GM23338 (cell line): Measurements from ENCODE around the gene HCRTR1. TPM values are rescaled to one million over a fixed set of nuclear protein-coding genes. Genes with fewer than 3 reads are reported as not detected.

Experiments used
- ATAC-seq: fragments of 200-7000 bp; cut with Tn5 transposase; 3 replicates; pipeline ENCODE4 v1.9.1; 2020
- DNase-seq: peaks from one replicate; pipeline ENCODE4 v3.0.0-alpha.2; 2015; ENCODE audit warnings: low spot score
- H2AFZ ChIP-seq: fragments of 200-600 bp; sonication (generic); 2 replicates; pipeline ENCODE4 v1.8.0; 2016; ENCODE audit warnings: antibody characterized with exemption, mild to moderate bottlenecking, moderate library complexity
- H3F3A ChIP-seq: fragments of 200-600 bp; sonication (generic); replicated peaks from 2 replicates; pipeline ENCODE4 v1.8.0; 2017; ENCODE audit warnings: antibody characterized with exemption, mixed run types, low read depth
- H3K27ac ChIP-seq: fragments of 200-600 bp; sonication (generic); 2 replicates; pipeline ENCODE4 v1.6.1; 2016; ENCODE audit warnings: low read depth
- H3K27me3 ChIP-seq: fragments of 200-600 bp; sonication (generic); 2 replicates; pipeline ENCODE4 v1.8.0; 2016; ENCODE audit warnings: mild to moderate bottlenecking, mixed run types, moderate library complexity; ENCODE audit not compliant: insufficient read depth
- H3K36me3 ChIP-seq: fragments of 200-600 bp; sonication (generic); 2 replicates; pipeline ENCODE4 v1.8.0; 2016; ENCODE audit warnings: mild to moderate bottlenecking; ENCODE audit not compliant: insufficient read depth
- H3K4me1 ChIP-seq: fragments of 200-600 bp; sonication (generic); 2 replicates; pipeline ENCODE4 v1.8.0; 2016; ENCODE audit warnings: mild to moderate bottlenecking, moderate library complexity; ENCODE audit not compliant: insufficient read depth
- H3K4me2 ChIP-seq: fragments of 200-600 bp; sonication (generic); 2 replicates; pipeline ENCODE4 v1.7.1; 2017; ENCODE audit warnings: mixed run types
- H3K4me3 ChIP-seq: fragments of 200-600 bp; sonication (generic); 2 replicates; pipeline ENCODE4 v1.6.1; 2016; ENCODE audit warnings: mixed run types
- H3K79me2 ChIP-seq: fragments of 200-600 bp; sonication (generic); replicated peaks from 2 replicates; pipeline ENCODE4 v1.8.0; 2017; ENCODE audit warnings: mild to moderate bottlenecking; ENCODE audit not compliant: insufficient read depth
- H3K9me2 ChIP-seq: fragments of 200-600 bp; sonication (generic); 2 replicates; pipeline ENCODE4 v1.8.0; 2017; ENCODE audit not compliant: insufficient read depth
- H4K20me1 ChIP-seq: fragments of 200-600 bp; sonication (generic); replicated peaks from 2 replicates; pipeline ENCODE4 v1.8.0; 2017; ENCODE audit warnings: mild to moderate bottlenecking; ENCODE audit not compliant: insufficient read depth
- H3K27ac Mint-ChIP-seq: 2 replicates; pipeline ENCODE4 v1.8.0; 2020; ENCODE audit warnings: inconsistent platforms, mild to moderate bottlenecking, moderate library complexity, mixed read lengths
- H3K27me3 Mint-ChIP-seq: 3 replicates; pipeline ENCODE4 v1.8.0; 2022; ENCODE audit warnings: low read depth, mild to moderate bottlenecking, moderate library complexity, mixed read lengths, inconsistent platforms; ENCODE audit not compliant: insufficient read depth, poor library complexity
- H3K36me3 Mint-ChIP-seq: 3 replicates; pipeline ENCODE4 v1.8.0; 2021; ENCODE audit warnings: low read depth, mild to moderate bottlenecking, inconsistent platforms, moderate library complexity, mixed read lengths
- H3K4me1 Mint-ChIP-seq: 3 replicates; pipeline ENCODE4 v1.8.0; 2020; ENCODE audit warnings: mild to moderate bottlenecking, inconsistent platforms, mixed read lengths
- H3K4me3 Mint-ChIP-seq: 3 replicates; pipeline ENCODE4 v1.8.0; 2021; ENCODE audit warnings: moderate library complexity, mild to moderate bottlenecking, inconsistent platforms, mixed read lengths
- H3K9me3 Mint-ChIP-seq: 3 replicates; pipeline ENCODE4 v1.8.0; 2020; ENCODE audit warnings: moderate library complexity, mild to moderate bottlenecking, inconsistent platforms, mixed read lengths
- CREB1 ChIP-seq: fragments of 250-450 bp; sonication (Bioruptor Pico); IDR thresholded peaks from 2 replicates; pipeline ENCODE4 v1.5.0; 2020; ENCODE audit warnings: low read depth, mild to moderate bottlenecking, moderate library complexity
- EZH2 ChIP-seq: fragments of 200-600 bp; sonication (generic); IDR thresholded peaks from one replicate; pipeline ENCODE4 v1.8.0; 2017; ENCODE audit warnings: antibody characterized with exemption, mild to moderate bottlenecking, low read depth; ENCODE audit not compliant: unreplicated experiment
- JUNB ChIP-seq: IDR thresholded peaks from one replicate; pipeline ENCODE4 v1.6.1; 2016; ENCODE audit warnings: antibody characterized with exemption; ENCODE audit not compliant: unreplicated experiment
- STAT1 ChIP-seq: IDR thresholded peaks from one replicate; pipeline ENCODE4 v1.6.1; 2016; ENCODE audit warnings: antibody characterized with exemption; ENCODE audit not compliant: unreplicated experiment
- ZNF331 ChIP-seq: fragments of 250-450 bp; sonication (Bioruptor Pico); IDR thresholded peaks from 2 replicates; pipeline ENCODE4 v1.5.0; 2020; ENCODE audit warnings: low read depth, mild to moderate bottlenecking, moderate library complexity
- polyA plus RNA-seq: library from polyadenylated mRNA; unstranded; fragments of >200 nt; fragmentation: Nextera tagmentation; extraction: Ambion mirVana; gene quantifications from 2 replicates; pipeline ENCODE4 v1.2.1, GENCODE V29; 2016
- total RNA-seq: library from RNA; depleted of rRNA; stranded (reverse); fragments of >200 nt; shearing (Covaris generic); gene quantifications from 2 replicates; pipeline ENCODE4 v1.2.3, GENCODE V29; 2014; rRNA removed

HCRTR1 gene
- total and polyA plus RNA-seq, 2 experiments from 2014 or later, result 0.15 to 1.0 TPM

DNA sequence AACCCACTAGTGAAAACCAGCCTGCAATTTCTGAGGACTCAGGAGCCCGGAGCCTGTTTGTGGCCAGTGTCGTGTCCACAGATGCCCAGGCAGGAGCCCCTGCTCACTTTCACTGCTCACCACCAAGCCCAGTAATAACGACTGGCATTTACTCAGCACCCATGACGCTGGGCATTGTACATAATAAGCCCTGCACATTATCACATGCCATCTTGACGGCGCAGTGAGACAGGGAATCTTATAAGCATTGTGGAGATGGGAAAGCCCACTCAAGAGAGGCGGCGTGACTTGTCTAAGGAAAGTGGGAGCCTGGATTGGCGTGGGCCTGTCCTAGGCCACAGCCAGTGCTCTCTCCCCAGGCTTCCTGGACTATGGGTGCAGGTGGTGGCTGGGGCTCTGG lies 55.9 kb downstream of the HCRTR1 start:
- Mint-ChIP-seq H3K9me3 (no peaks in the 10 kb centered on the region), H3K27ac (no peak overlapping the region), H3K4me3 (no peak overlapping the region), H3K36me3 (no peaks in the 10 kb centered on the region), H3K27me3 (peaks cover 12% of the 10 kb centered on the region), H3K4me1 (peaks cover 26% of the 10 kb centered on the region)
- H2AFZ ChIP-seq, result no peak overlapping the region
- H3K27me3 ChIP-seq, result no peaks in the 10 kb centered on the region
- no peak for TF ChIP-seq STAT1
- H3K4me2 ChIP-seq, result no peak overlapping the region
- DNase-seq, result no peak
- no peaks in the 10 kb centered on the region for H4K20me1 ChIP-seq
- H3K36me3 ChIP-seq, result no peaks in the 10 kb centered on the region
- no peaks in the 10 kb centered on the region for H3K79me2 ChIP-seq
- H3K27ac ChIP-seq, result no peak overlapping the region
- H3F3A ChIP-seq, result no peaks in the 10 kb centered on the region
- no peaks in the 10 kb centered on the region for H3K9me2 ChIP-seq
- H3K4me1 ChIP-seq, result peaks cover 14% of the 10 kb centered on the region
- no peak overlapping the region for H3K4me3 ChIP-seq
- ATAC-seq, result no peak

DNA sequence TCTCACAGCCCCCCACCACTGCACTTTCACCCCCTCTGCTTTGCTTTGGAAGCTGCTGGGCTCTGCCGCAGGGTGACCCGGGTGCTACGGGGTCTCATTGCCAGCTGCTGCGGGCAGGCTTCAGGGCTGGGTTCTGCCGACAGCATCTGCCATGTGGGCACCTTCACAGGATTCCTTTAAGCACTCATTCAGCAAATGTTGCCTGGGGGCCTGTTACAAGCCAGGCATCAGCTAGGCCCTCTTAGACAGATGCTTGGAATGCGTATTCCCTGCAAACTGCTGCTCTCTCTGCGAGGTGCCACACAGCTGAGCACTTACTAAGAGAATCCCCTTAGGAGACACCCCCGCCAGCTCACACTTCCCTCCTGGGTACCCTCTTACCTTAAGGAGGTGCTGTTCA lies 57.1 kb downstream of the HCRTR1 start:
- Histone ChIP-seq H3K4me1 (peaks cover 14% of the 10 kb centered on the region), H3K4me2 (no peak overlapping the region), H3K79me2 (no peaks in the 10 kb centered on the region), H3K27ac (no peak overlapping the region), H3F3A (no peaks in the 10 kb centered on the region), H3K9me2 (no peaks in the 10 kb centered on the region), H3K27me3 (no peaks in the 10 kb centered on the region), H3K4me3 (no peak overlapping the region), H4K20me1 (no peaks in the 10 kb centered on the region), H3K36me3 (no peaks in the 10 kb centered on the region), H2AFZ (no peak overlapping the region)
- Mint-ChIP-seq H3K4me3 (no peak overlapping the region), H3K36me3 (no peaks in the 10 kb centered on the region; the same call in 2 of the 3 replicates), H3K9me3 (no peaks in the 10 kb centered on the region), H3K27me3 (peaks cover 7% of the 10 kb centered on the region), H3K27ac (0 out of 2 replicates have a peak overlapping the region, but pooled peaks have one; percentile 31), H3K4me1 (peaks cover 22% of the 10 kb centered on the region)
- TF ChIP-seq CREB1, result no peak
- ATAC-seq (no peak; the same call in 2 of the 3 replicates), DNase-seq (no peak)

DNA sequence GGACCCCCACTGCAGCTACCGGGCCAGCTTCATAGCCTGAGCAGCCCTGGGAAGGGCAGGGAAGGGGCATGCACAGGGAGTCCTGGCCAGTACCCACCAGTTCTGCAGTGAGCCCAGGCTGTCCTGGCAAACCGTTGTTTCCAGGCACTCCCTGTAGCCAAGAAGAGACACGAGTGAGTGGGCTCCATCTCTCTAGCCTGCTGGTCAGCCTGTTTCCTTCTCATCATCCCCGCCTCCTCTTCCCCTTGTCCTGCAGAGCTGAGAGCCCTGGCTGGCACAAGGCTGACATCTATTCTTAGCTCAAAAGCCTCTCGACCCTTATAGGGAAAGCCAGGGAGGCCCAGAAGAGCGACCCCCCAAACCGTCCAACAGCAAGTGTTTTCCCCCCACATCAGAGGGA lies 57.7 kb downstream of the HCRTR1 start:
- Histone ChIP-seq H3K36me3 (no peaks in the 10 kb centered on the region), H3K9me2 (no peaks in the 10 kb centered on the region), H3K4me1 (peaks cover 11% of the 10 kb centered on the region), H3K27ac (no peak overlapping the region), H3F3A (no peaks in the 10 kb centered on the region), H3K4me3 (no peak overlapping the region), H3K27me3 (no peaks in the 10 kb centered on the region), H2AFZ (no peak overlapping the region), H3K4me2 (no peak overlapping the region), H3K79me2 (no peaks in the 10 kb centered on the region), H4K20me1 (no peaks in the 10 kb centered on the region)
- Mint-ChIP-seq H3K27ac (no peak overlapping the region), H3K4me1 (peaks cover 19% of the 10 kb centered on the region), H3K36me3 (no peaks in the 10 kb centered on the region; the same call in 2 of the 3 replicates), H3K4me3 (no peak overlapping the region), H3K9me3 (no peaks in the 10 kb centered on the region), H3K27me3 (peaks cover 6% of the 10 kb centered on the region)
- ATAC-seq (no peak), DNase-seq (no peak)
- TF ChIP-seq CREB1 (no peak), ZNF331 (CRISPR knock-in tag) (no peak)

DNA sequence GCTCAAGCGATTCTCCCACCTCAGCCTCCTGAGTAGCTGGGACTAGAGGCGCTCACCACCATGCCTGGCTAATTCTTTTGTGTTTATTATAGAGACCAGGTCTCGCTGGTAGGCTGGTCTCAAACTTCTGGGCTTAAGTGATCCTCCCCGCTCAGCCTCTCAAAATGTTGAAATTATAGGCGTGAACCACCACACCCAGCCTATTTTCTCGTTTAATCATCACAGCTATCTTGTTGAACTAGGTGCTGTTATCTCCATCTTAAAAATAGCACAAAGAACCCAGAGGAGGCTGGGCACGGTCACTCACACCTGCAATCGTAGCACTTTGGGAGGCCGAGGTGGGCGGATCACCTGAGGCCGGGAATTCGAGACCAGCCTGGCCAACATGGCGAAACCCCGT lies 58.3 kb downstream of the HCRTR1 start:
- no peaks in the 10 kb centered on the region for H3K36me3 ChIP-seq
- H3K4me3 ChIP-seq, result no peak overlapping the region
- 0 out of 2 replicates have a peak, but pooled peaks cover 5% of the 10 kb centered on the region for H3K4me1 ChIP-seq
- no peaks in the 10 kb centered on the region for H3K79me2 ChIP-seq
- TF ChIP-seq JUNB (no peak), EZH2 (no peak)
- Mint-ChIP-seq H3K4me1 (peaks cover 17% of the 10 kb centered on the region), H3K4me3 (no peak overlapping the region), H3K27ac (no peak overlapping the region), H3K36me3 (no peaks in the 10 kb centered on the region; the same call in 2 of the 3 replicates), H3K27me3 (peaks cover under 1% of the 10 kb centered on the region), H3K9me3 (no peaks in the 10 kb centered on the region)
- H4K20me1 ChIP-seq, result no peaks in the 10 kb centered on the region
- H3K27ac ChIP-seq, result no peak overlapping the region
- no peaks in the 10 kb centered on the region for H3F3A ChIP-seq
- H3K9me2 ChIP-seq, result no peaks in the 10 kb centered on the region
- DNase-seq (no peak), ATAC-seq (no peak)
- H2AFZ ChIP-seq, result no peak overlapping the region
- H3K27me3 ChIP-seq, result no peaks in the 10 kb centered on the region
- no peak overlapping the region for H3K4me2 ChIP-seq

Other genes starting within 250 kb of the HCRTR1 start
- 19.3 and 27.9 TPM in 2 replicates for gene FABP3, start 244.6 kb upstream of the HCRTR1 start, total RNA-seq
- gene FABP3, start 244.6 kb upstream of the HCRTR1 start, polyA plus RNA-seq, result 50.0 and 50.2 TPM in 2 replicates
- gene SERINC2, start 204.5 kb upstream of the HCRTR1 start, total RNA-seq, result 18.8 and 20.5 TPM in 2 replicates
- gene SERINC2, start 204.5 kb upstream of the HCRTR1 start, polyA plus RNA-seq, result 22.5 and 23.3 TPM in 2 replicates
- 15.8 and 20.4 TPM in 2 replicates for gene TINAGL1, start 41.2 kb upstream of the HCRTR1 start, total RNA-seq
- 6.2 and 6.8 TPM in 2 replicates for gene TINAGL1, start 41.2 kb upstream of the HCRTR1 start, polyA plus RNA-seq
- gene PEF1, start 27.2 kb downstream of the HCRTR1 start, total RNA-seq, result 60.5 and 68.5 TPM in 2 replicates
- 22.0 and 22.3 TPM in 2 replicates for gene PEF1, start 27.2 kb downstream of the HCRTR1 start, polyA plus RNA-seq
- gene COL16A1, start 86.3 kb downstream of the HCRTR1 start, total RNA-seq, result 13.2 and 15.7 TPM in 2 replicates
- gene COL16A1, start 86.3 kb downstream of the HCRTR1 start, polyA plus RNA-seq, result 3.4 and 4.2 TPM in 2 replicates
- 20.9 and 27.8 TPM in 2 replicates for gene ADGRB2, start 146.7 kb downstream of the HCRTR1 start, total RNA-seq
- 7.9 and 8.0 TPM in 2 replicates for gene ADGRB2, start 146.7 kb downstream of the HCRTR1 start, polyA plus RNA-seq
- 1.3 and 2.9 TPM in 2 replicates for gene SPOCD1, start 198.3 kb downstream of the HCRTR1 start, total RNA-seq
- gene SPOCD1, start 198.3 kb downstream of the HCRTR1 start, polyA plus RNA-seq, result 0.68 and 0.73 TPM in 2 replicates